Islet precursor cell (in vitro differentiated cells): Measurements from ENCODE around the gene HNF4A.

ENCODE experiments used
- DNase-seq: peaks from one replicate; pipeline ENCODE4 v3.0.0-alpha.2; 2018

HNF4A gene

DNA sequence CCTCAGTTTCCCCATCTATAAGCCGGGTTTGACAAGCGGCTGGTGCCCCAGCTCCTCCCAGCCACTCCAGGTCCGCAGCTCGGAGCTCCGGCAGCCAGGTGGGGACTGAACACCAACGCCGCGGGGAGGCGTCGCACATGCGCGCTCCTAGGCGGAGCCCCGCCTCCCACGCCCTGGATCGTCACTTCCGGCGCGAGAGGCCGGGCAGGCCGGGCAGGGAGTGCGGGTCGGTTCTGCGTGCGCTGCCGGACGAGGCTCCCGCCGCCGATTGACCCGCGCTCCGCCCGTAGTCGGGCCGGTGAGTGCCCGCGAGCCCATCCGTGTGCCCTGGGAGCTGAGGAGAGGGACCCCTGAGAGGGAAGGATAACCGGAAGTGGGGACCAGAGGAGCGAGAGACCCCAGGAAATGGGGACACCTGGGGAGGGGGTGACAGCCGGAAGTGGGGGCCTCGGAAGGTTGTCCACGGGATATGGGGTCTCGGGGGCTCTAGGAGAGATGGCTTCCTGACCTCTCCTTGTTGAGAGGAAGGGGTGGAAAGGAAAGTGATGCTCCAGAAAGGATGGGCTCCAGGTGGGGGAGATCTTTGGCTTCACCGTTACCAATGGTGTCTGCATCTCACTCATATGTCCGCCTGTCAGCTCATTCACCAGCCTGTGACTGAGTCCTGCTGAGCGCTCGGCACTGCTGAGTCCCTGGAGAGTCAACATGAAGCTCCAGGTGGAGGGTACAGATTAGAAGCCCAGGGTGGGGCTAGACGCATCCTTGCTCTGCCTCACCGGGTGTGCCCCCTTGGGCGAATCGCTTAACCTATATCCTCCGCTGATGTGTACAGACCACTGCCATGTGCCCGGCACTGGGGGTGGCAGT is 120.4 kb downstream of the HNF4A start, which contains the start of gene TTPAL:
Gene TTPAL (plus strand): TSS at position 181 of the 867 bp plus-strand sequence. CDS start 4,126 bp downstream, outside the sequence.
- DNase-seq = peak; percentile 95

DNA sequence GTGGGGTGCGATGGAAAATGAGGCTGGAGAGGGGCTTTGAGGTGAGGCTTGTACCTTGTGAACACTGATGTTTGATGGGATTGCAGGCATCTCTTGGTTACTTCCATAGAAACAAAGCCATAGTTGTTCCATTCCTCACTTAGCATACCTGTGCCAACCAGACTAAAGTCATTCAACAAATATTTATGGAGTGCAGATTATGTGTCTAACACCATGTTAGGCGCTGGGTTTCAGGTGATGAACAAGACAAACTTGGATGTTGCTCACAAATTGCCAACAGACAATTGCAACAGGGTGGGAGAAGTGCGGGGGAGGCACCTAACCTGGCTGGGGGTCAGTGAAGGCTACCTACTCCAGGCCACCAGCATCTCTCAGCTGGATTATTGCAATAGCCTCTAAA is 121.7 kb downstream of the HNF4A start:
- no peak for DNase-seq

DNA sequence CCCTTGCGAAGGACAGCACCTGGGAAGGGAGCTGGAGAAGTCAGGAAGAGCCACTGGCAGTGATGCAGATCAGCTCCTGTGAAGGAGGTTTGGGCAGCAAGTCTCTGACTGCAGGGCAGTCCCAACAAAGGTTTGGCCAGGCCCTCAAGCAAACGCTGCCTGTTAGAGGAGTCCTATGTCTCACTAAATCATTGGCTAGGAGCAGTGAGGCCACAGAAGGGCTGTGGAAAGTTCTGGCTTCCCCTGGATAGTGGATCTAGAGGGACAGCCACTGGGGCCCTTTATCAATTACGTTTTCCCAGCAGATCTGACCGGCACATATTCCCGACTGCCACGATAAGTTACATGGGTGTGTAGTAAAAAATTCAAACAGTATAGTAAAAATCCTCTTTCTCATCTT is 122.7 kb downstream of the HNF4A start:
- DNase-seq = no peak

DNA sequence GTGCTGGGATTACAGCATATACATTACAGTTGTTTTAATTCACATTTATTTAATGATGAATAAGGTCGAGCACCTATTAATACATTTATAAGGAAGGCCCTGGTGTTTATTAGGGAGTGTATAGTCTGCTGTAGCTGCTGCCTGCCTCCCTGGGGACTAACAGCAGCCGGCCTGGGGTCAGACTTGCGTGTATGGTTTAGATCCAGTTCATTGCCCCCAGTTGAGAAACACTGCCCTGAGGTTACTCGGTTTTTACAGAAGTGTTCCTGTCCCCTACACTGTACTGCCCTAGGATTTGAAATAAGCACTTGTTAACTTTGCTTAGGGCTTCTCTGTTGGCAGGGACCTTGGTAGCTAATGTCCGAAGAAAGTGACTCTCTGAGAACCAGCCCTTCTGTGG is 124.1 kb downstream of the HNF4A start:
- no peak for DNase-seq

DNA sequence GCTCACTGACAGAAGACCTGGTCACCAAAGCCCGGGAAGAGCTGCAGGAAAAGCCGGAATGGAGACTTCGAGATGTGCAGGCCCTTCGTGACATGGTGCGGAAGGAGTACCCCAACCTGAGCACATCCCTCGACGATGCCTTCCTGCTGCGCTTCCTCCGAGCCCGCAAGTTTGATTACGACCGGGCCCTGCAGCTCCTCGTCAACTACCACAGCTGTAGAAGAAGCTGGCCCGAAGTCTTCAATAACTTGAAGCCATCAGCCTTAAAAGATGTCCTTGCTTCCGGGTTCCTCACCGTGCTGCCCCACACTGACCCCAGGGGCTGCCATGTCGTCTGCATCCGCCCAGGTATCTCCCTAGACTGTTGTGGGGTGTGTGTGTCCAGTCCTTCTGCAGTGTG is 124.6 kb downstream of the HNF4A start:
- no peak for DNase-seq

DNA sequence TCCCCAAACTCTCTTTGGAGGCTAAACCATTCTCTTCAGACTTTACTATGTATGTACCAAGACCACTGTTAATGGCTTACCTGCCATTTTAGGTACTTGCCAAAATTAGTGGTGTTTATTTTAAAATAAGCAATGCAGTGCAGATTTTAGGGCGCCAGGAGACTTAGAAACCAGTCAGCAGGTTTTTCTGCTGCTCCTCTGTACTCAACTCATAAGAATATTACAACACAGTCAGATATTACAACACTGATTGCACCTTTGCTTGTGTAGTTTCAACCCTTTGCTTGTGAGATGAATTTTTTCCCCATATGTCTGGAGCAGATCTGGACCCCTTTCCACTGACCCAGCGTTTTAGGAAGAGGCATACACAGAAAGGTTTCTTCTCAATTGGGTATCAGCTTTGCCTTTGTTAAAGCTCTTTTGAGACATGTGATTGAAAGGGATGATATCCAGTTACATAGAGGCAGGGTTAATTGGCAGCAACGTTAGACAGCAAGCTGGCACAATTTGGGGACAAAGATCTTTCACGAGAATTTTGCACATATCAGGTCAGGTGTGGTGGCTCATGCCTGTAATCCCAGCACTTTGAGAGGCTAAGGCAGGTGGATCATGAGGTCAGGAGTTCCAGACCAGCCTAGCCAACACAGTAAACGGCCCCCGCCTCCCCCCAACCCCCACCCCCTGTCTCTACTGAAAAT is 126.4 kb downstream of the HNF4A start:
- DNase-seq = no peak

DNA sequence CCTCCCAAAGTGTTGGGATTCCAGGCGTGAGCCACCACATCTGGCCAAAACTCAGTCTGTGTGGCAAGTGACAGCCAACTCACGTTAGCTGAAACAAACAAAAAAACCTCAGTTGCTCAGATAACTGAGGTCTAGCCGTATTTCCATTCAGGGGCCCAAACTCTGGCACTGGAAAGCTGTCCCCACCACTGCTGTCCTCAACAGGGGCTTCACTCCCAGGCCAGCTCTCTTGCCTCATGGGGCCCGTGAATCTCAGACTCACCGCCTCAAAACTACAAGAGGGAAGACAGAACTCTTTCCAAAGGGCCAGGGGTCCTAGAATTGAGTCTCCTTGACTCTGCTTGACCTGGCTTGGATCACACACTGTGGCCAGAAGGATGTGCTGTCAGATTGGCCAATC is 127.6 kb downstream of the HNF4A start:
- no peak for DNase-seq
